ENCODE measurements around the gene NCS1.

Gene NCS1

GRCh38 chr9:130196643-130197042 is 24.4 kb downstream of the NCS1 start:
- no peak for DNase-seq

GRCh38 chr9:130197386-130197785 is 25.2 kb downstream of the NCS1 start:
- no peak for DNase-seq

GRCh38 chr9:130197888-130198287 is 25.7 kb downstream of the NCS1 start:
- no peak for DNase-seq

DNA sequence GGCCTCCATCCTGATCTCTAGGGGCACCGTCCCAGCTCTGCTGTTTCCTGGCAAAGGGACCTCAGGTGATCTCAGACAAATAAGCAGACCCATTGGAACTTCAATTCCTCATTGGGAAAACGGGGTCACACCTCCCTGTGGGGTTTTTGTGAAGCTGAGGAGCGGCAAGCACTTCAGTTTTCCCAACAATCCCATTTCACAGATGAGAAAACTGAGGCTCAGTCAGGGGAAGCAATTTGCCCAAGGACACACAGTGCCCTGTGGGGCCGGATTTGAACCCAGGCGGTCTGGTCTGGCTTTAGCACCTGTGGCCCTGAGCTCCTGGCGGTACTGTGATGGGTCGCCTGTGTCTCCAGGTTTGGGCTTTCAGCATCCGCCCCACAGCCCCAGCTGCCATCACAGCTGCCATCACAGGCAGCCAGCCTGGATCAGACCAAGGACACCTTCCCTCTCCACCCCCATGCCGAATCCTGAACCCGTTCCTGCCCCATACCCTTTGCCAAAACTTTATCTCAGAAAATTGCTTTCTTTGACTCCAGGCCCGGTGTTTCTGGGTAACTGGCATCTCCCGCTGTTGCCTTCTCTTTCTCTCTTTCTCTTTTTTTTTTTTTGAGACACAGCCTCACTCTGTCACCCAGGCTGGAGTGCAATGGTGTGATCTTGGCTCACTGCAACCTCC is 26.4 kb downstream of the NCS1 start:
- no peak for DNase-seq

DNA sequence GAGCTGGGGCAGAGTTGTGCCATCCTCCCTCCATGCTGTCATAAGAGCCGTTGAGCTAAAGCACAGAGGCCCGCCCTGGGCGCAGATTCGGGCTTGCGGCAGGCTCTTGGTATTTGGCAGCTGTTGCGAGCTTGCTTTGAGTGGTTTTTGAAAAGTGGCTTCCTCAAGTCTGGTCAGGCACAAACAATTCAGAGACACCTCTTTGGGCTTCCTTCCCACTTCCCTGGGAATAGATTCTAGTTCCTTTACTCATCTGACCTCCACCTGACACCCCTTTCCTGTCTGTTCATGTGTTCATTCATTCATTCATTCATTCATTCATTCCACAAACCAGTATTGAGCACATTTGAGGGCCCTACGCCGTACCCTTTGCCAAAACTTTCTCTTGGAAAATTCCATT is 27.4 kb downstream of the NCS1 start:
- DNase-seq: no peak

DNA sequence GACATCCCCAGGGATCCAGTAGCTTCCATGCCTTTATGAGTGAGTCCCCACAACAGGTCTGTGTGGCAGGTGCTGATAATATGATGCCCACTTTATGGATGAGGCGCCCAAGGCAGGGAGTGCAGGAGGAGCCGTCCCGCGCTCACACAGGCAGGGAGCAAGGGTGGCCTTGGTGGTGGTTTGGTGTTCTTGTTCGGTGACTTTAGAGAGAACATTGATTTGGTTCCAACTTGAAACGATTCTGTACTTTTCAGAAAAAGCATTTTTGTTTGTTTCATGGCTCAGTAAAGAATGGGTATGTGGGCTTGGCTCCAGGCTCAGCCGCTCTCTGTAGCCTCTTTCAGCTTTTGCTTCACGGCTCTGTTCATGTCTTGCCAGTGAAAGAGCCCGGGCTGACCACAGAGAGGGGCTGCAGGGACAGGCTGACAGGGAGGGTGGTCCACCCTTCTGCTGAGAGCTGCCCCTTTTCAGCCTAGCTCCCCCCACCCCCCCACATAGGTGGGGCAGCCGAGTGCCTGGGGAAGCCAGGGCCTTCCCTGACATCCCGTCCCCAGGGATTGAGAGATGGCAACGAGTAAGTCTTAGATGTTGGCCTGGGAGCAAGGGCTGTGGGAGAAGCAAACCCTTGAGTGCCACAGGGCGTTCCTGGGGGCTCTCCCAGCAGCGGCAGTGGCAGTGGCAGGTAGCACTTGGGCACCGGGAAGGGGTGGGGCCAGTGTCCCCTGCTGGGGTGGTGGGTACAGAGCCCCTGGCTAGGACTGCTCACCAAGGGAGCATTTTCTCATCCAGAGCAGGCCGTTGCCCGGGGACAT is 28.0 kb downstream of the NCS1 start:
- no peak for DNase-seq

- DNase-seq: no peak
Measured at GRCh38 chr9:130201399-130201873, 29.2 kb downstream of the NCS1 start.

DNA sequence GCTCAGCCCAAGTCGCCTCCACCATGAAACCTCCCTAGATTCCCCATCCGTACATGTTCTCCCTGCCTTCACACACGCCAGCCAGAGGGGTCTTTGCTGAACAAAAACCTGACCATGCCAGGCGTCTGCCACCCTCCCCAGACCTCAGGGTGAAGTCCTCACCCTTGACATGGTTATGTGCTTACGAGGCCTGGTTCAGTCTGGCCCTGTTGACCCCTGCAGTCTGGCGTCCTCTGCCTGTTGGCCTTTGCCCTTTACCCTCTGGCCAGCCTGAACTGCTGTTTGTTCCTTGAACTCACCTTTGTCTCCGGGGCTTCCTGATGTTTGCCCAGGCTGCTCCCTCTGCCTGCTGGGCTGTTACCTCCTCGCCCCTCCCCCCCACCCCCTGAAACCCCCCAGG is 29.8 kb downstream of the NCS1 start:
- DNase-seq: no peak

GRCh38 chr9:130204341-130204740 is 32.1 kb downstream of the NCS1 start:
- no peak for DNase-seq

DNA sequence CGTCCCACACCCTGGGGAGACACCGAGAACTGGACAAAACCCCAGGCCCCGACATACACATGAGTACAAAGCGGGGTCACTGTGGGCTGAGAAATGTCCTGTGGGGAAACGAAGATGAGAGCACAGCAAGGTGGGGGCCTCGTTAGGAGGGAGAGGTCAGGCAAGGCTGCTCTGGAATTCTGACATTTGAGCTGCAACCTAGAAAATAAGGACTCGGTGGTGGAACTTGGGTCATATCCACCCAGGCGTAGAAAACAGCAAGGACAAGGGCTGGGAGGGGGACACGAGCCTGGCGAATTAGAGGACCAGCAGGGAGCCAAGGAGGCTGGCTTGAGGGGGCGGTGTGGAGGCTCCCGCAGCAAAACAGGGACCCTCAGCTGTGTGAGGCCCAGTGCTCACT is 32.8 kb downstream of the NCS1 start:
- no peak for DNase-seq

- DNase-seq: no peak
Measured at GRCh38 chr9:130205912-130206311, 33.7 kb downstream of the NCS1 start.

GRCh38 chr9:130206579-130206978 is 34.4 kb downstream of the NCS1 start:
- no peak for DNase-seq

- no peak for DNase-seq
Measured at GRCh38 chr9:130207241-130207992, 35.2 kb downstream of the NCS1 start.

DNA sequence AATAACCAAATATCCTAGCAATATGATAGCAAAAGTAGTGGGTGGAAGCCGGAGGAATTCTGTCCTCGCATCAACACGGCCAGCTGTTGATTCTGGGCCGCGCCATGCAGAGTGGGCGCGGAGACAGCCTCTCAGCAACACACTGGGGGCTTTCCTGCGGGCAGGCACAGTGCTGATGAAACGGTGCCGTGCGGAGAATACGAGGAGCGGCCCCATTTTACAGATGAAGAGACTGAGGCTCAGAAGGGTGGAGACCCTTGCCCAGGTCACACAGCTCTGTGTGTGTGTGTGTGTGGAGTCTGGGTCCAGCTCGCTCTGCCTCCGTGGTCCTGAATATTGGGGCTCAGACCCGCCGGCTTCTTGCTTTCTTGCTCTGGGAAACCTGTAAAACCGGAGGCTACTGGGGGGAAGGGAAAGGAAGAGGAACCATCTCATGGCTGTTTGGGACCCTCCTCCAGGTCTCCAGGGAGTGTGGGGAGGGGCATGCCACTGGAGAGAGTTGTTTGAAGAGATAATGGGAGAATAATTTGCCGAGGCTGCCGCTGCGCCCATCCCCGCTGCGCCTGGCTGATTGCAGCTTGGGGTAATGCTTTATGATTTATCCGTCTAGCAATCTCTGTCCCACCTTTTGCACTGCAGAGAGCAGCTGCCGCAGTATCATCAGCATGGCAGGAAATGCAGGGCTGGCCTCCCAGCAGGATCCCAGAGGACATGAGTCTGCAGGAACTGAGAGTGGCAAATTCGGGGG is 36.6 kb downstream of the NCS1 start:
- DNase-seq: no peak

DNA sequence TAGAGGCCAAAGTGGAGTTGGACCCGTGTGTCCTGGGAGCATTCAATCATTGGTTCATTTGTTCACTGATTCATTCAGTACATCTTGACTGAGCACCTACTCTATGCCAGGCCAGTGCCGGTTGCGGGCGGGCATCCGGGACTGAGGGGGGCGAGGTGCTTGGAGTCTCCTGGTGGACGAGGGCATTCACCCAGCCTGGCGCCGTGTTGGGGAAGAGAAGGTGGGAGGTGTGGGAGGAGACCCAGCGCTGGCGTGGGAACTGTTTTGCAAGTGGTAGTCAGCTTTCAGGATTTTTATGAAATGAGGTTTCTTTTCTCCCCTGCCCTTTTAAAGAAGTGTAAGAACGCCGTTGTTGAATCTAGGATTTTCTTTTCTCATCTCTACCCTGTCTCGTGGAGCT is 37.2 kb downstream of the NCS1 start:
- DNase-seq: no peak

DNA sequence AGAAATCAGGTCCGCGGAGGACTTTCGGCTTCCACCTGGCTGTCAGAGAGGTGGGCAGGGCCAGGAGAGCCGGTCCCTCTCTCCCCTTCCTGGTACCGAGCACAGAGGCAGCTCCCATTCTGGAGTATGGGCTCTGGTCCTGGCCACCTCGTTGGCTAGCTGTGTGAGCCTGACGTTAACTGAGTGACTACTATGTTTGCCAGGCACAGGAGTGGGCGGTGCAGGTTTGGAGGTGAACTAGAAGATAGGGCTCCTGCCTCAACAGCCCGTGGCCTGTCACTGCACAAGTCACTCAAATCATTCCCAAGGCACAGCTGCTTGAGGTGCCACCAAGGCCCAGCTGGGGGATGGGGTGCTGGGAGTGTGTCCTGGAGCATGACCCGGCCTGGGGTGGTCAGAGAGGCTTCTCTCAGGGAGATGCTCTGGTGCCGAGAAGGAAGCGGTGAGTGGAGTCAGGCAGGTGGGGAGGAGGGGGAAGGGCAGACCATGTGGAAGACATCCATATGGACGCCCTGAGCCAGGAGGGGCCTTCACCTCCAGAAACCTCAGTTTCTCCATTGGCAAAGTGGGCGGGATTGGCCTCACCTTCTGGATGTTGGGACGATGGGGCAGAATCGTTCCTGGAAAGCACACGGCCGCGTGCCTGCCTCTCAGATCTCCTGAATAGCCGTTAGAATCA is 39.5 kb downstream of the NCS1 start:
- DNase-seq: no peak

GRCh38 chr9:130212543-130213297 is 40.5 kb downstream of the NCS1 start:
- no peak for DNase-seq

DNA sequence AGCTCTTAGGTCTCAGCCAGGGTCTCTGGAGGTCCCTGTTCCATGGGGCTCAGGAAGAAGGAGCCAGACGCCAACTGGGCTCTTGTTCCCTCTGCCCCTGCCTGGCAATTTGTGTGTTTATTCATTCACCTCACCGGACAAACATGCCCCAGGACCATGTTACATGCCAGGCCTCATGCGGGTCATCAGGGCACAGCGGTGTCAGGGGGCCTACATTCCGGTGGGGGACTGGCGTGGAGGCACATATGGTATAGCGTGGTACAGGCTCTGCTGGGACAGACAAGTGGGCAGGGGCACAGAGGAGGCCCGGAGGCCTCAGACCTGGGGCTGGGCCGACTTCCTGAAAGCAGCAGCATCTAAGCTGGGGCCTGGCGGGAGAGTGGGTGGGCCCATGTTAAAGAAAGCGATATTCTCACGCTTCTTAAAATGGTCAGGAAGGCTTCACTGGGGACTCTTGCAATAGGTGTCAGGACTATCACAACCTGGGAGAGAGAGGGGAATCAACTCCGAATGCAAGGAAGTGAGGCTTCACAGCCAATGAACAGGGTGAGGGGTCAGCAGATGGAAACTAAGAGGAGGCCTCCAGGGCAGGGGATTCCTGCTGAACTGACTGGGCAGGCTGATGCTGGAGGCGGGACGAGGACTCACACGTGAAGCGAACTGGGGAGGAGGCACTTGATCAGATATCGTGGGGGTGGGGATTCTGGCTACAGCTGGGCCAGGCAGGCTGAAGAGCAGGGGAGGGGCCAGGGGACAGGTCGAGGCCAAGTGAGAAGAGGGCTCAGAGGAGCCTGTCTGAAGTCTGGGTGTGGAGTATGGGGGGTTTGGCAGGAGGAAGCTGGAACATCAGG is 41.9 kb downstream of the NCS1 start:
- DNase-seq: no peak

DNA sequence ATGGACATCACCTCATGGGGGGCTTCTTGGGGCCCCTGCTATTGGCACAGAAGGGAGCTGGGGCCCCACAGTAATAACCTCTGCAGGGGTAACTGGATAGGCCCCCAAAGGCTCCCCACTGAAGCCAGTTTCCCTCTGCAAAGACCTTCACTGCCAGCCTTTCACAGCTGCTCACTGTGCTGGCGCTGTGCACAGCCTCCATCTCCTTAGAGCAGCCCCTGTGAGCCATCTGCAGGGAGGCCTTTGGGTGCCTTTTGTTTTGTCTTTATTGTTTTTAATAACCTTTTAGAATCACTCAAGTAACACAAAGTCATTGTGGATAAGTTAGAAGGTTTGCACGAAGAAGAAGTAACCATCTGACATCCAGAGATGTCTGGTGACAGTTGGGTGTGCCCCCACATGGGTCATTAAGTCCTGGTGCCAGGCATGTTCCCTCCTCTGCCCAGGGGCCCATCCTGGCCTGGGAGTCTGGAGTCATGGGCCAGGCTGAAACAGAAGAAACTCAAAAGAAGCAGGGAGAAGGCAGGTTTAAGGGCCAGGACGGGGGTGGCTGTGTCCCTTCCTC is 42.7 kb downstream of the NCS1 start:
- DNase-seq: no peak
